ENCODE results near the gene CTSZ. TPM values are rescaled to one million over a fixed set of nuclear protein-coding genes. Genes with fewer than 3 reads are reported as not detected.

Gene CTSZ
- total and polyA plus RNA-seq, 7 donors = 93.9 to 312 (median 127) TPM

DNA sequence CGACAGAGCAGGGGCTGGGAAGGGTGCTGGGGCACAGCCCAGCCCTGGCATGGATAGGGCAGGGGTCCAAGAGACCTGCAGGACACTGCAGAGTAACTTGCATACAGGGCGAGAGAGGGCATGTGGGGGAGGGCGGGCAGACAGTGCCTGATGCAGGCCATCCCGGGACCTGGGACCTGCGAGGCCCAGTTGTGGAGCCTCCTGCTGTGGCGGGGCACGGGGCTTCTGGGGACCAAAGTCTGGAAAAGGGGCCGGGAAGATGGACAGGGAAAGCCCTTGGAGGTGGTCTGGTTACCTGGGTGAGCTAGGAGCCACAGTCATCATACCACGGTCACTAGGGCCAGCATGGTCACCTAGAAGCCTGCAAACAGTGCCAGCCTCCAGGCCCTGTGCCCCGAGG is 11.8 kb upstream of the CTSZ start:
- H3K4me3 ChIP-seq = no peak overlapping the region
- H3K9me3 ChIP-seq = no peaks in the 10 kb centered on the region
- H3K27ac ChIP-seq = no peak overlapping the region
- intact Hi-C loops (cut with DNase I) = no loop called here
- TF ChIP-seq, protein P1, sequence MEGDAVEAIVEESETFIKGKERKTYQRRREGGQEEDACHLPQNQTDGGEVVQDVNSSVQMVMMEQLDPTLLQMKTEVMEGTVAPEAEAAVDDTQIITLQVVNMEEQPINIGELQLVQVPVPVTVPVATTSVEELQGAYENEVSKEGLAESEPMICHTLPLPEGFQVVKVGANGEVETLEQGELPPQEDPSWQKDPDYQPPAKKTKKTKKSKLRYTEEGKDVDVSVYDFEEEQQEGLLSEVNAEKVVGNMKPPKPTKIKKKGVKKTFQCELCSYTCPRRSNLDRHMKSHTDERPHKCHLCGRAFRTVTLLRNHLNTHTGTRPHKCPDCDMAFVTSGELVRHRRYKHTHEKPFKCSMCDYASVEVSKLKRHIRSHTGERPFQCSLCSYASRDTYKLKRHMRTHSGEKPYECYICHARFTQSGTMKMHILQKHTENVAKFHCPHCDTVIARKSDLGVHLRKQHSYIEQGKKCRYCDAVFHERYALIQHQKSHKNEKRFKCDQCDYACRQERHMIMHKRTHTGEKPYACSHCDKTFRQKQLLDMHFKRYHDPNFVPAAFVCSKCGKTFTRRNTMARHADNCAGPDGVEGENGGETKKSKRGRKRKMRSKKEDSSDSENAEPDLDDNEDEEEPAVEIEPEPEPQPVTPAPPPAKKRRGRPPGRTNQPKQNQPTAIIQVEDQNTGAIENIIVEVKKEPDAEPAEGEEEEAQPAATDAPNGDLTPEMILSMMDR (IDR thresholded peaks at IDR 0.05) = no peak
- peaks cover 0 to 7% (median 3%) of the 10 kb centered on the region in 4 donors for H3K4me1 ChIP-seq
- H3K27me3 ChIP-seq = no peaks in the 10 kb centered on the region
- peak; percentile 41 for DNase-seq
- peaks cover 4 to 17% (median 16%) of the 10 kb centered on the region in 4 donors for H3K36me3 ChIP-seq
- WGBS, 2 donors = 94 to 95% methylated on average over 10 of the region's 10 CpGs

DNA sequence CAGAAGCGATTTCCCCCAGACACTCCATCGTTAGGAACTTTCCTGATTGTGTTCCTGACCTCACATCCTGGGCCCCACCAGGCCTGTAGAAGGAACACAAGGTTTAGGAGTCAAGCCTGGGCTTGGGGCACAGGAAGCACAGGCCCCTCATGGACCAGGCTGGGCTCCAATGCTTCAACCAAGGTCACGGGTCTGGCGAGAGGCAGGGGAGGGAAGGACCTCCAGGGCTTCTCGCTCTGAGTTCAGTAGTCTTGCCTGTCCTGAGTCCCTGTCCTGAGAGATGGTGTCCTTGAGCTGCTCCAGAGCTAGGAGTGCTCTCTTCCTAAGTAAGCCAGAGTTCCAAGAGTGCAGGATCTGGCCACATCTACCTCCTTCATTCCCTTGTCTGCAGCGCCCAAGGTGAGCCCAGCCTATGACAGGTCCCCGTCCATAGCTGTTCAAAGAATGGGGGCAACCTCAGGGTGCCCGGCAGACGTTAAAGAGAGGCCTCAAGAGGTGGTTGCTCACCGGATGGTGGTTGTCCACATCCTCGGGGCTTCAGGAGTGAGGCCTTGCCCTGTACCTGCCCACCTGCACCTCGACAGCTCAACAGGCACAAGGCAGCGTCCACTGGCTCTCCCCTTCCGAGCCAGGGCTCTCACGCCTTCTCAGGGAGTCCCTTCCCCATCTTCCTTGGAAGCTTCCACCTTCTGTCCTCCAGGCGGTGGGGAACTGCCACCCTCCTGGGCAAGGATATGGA is 10.6 kb upstream of the CTSZ start:
- TF ChIP-seq EP300 (IDR thresholded peaks at IDR 0.05) (no peak), POLR2AphosphoS5 (IDR thresholded peaks at IDR 0.05) (no peak), POLR2A (IDR thresholded peaks at IDR 0.05) (no peak)
- TF ChIP-seq, protein P1 (IDR thresholded peaks at IDR 0.05) = no peak
- Histone ChIP-seq H3K9me3 (no peaks in the 10 kb centered on the region), H3K36me3 (peaks cover 0 to 9% (median 4%) of the 10 kb centered on the region in 4 donors), H3K27ac (no peak overlapping the region), H3K4me3 (no peak overlapping the region), H3K4me1 (peaks cover 0 to 7% (median 3%) of the 10 kb centered on the region in 4 donors), H3K27me3 (no peaks in the 10 kb centered on the region)
- intact Hi-C loops (cut with DNase I) = no loop called here
- WGBS, 2 donors = 91 to 94% methylated on average over 16 of the region's 16 CpGs
- peak; percentile 50 for DNase-seq

- 49 to 67% methylated on average over 4 of the region's 4 CpGs for WGBS, 2 donors
Observed at GRCh38 chr20:59016795-59017492, 9.9 kb upstream of the CTSZ start.

DNA sequence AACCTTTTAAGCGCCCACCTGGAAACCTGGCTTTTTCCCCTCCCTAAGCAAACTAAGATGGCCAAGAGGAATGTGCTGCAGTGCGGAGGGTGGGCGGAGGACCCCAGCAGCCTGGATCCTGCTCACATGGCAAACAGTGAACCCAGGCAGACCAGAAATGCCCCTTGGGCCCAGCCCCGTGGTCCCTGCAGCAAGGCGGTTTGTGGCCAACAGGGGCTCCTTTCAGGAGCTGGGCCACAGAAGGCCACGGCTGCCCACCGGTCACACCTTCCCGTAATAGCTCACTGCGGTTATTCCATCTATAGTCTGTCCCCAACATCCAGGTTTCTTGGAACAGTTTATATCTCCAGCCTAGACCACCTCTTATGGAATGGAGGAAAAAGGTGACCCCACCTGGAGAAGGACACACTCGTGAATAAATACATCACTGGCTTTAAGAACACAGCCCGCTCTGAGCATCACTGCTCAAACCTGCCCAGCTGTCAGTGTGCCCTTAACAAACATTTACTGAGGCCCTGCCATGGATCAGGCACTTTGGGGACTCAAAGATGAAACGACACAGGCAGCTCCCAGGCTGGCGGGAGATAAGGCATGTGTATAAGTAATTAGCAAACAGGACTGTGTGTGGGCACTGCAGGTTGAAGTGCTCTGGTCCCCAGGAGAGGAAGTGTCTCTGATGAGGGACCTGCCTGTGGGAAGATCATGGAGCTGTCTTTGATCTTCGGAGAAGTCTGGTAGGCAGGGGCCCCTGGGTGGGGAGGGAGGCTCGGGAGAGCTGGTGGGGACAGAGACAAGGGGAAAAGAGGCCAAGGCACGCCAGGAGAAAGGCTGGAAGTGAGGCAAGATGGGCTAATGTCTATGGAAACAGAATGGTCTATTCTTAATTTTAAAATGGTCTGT is 9.0 kb upstream of the CTSZ start:
- Histone ChIP-seq H3K4me3 (no peak overlapping the region), H3K27ac (no peak overlapping the region), H3K4me1 (peaks cover 0 to 2% (median under 1%) of the 10 kb centered on the region in 4 donors), H3K36me3 (no peaks in the 10 kb centered on the region), H3K27me3 (no peaks in the 10 kb centered on the region), H3K9me3 (no peaks in the 10 kb centered on the region)
- intact Hi-C loops (cut with DNase I) = no loop called here
- peak; percentile 26 for DNase-seq
- WGBS, 2 donors = 79 to 81% methylated on average over 16 of the region's 16 CpGs
- TF ChIP-seq POLR2A (IDR thresholded peaks at IDR 0.05) (no peak), EP300 (IDR thresholded peaks at IDR 0.05) (no peak)

More at GRCh38 chr20:59016795-59017492, 9.9 kb upstream of the CTSZ start:
- Histone ChIP-seq H3K9me3 (no peaks in the 10 kb centered on the region), H3K27me3 (no peaks in the 10 kb centered on the region), H3K27ac (no peak overlapping the region), H3K36me3 (peaks cover 0 to 5% (median 0%) of the 10 kb centered on the region in 4 donors), H3K4me1 (peaks cover 0 to 7% (median 3%) of the 10 kb centered on the region in 4 donors), H3K4me3 (no peak overlapping the region)
- intact Hi-C loops (cut with DNase I) = no loop called here
- no peak for DNase-seq
- TF ChIP-seq, protein P1 (IDR thresholded peaks at IDR 0.05) = no peak
- TF ChIP-seq POLR2A (IDR thresholded peaks at IDR 0.05) (no peak), EP300 (IDR thresholded peaks at IDR 0.05) (no peak), POLR2AphosphoS5 (IDR thresholded peaks at IDR 0.05) (no peak)

Measured in sigmoid colon (tissue), 7 donors.